ENCODE data around the gene KCNK3.
A peak's percentile ranks its signal among the peaks of the same experiment; 100 is the strongest.
"Not testable (repeated sequence)": the region's sequence is repeated elsewhere in the genome, so short reads cannot be mapped to it uniquely, and the experiment has no call there.

The KCNK3 gene

GRCh38 chr2:26739514-26739913 lies 47.0 kb downstream of the KCNK3 start:
- no peak for ATAC-seq
- Mint-ChIP-seq H3K27me3 (peaks cover 27% of the 10 kb centered on the region), H3K4me1 (peaks cover 10% of the 10 kb centered on the region), H3K27ac (no peak overlapping the region), H3K36me3 (no peaks in the 10 kb centered on the region), H3K4me3 (no peak overlapping the region), H3K9me3 (no peaks in the 10 kb centered on the region)

- Mint-ChIP-seq H3K9me3 (no peaks in the 10 kb centered on the region), H3K27me3 (peaks cover 27% of the 10 kb centered on the region), H3K4me1 (peaks cover 10% of the 10 kb centered on the region), H3K36me3 (no peaks in the 10 kb centered on the region), H3K4me3 (no peak overlapping the region), H3K27ac (no peak overlapping the region)
- no peak for ATAC-seq
Measured at GRCh38 chr2:26740346-26740745, 47.8 kb downstream of the KCNK3 start.

- Mint-ChIP-seq H3K27me3 (peaks cover 27% of the 10 kb centered on the region), H3K36me3 (no peaks in the 10 kb centered on the region), H3K27ac (peak overlapping the region; percentile 6), H3K4me3 (no peak overlapping the region), H3K4me1 (peaks cover 10% of the 10 kb centered on the region), H3K9me3 (no peaks in the 10 kb centered on the region)
- peak; percentile 68 for ATAC-seq
Measured at GRCh38 chr2:26740890-26741302, 48.4 kb downstream of the KCNK3 start.

- ATAC-seq: no peak
- Mint-ChIP-seq H3K27ac (no peak overlapping the region), H3K27me3 (peaks cover 25% of the 10 kb centered on the region), H3K36me3 (no peaks in the 10 kb centered on the region), H3K4me1 (peaks cover 10% of the 10 kb centered on the region), H3K4me3 (no peak overlapping the region), H3K9me3 (no peaks in the 10 kb centered on the region)
Measured at GRCh38 chr2:26742048-26742770, 49.7 kb downstream of the KCNK3 start.

GRCh38 chr2:26743852-26744251 lies 51.3 kb downstream of the KCNK3 start:
- ATAC-seq: no peak
- no peak overlapping the region for H3K27ac Mint-ChIP-seq
- no peak overlapping the region for H3K4me3 Mint-ChIP-seq
- H3K9me3 Mint-ChIP-seq: no peaks in the 10 kb centered on the region
- peaks cover 10% of the 10 kb centered on the region for H3K4me1 Mint-ChIP-seq
- H3K36me3 Mint-ChIP-seq: no peaks in the 10 kb centered on the region
- peaks cover 9% of the 10 kb centered on the region for H3K27me3 Mint-ChIP-seq

GRCh38 chr2:26744953-26745352 lies 52.4 kb downstream of the KCNK3 start:
- ATAC-seq: no peak
- Mint-ChIP-seq H3K27me3 (no peaks in the 10 kb centered on the region), H3K4me1 (peaks cover 12% of the 10 kb centered on the region), H3K4me3 (no peak overlapping the region), H3K9me3 (no peaks in the 10 kb centered on the region), H3K36me3 (no peaks in the 10 kb centered on the region), H3K27ac (no peak overlapping the region)

- H3K27me3 Mint-ChIP-seq: no peaks in the 10 kb centered on the region
- H3K27ac Mint-ChIP-seq: no peak overlapping the region
- H3K36me3 Mint-ChIP-seq: no peaks in the 10 kb centered on the region
- ATAC-seq: peak; percentile 78
- H3K4me1 Mint-ChIP-seq: peaks cover 17% of the 10 kb centered on the region
- no peaks in the 10 kb centered on the region for H3K9me3 Mint-ChIP-seq
- no peak overlapping the region for H3K4me3 Mint-ChIP-seq
Measured at GRCh38 chr2:26745609-26746327, 53.2 kb downstream of the KCNK3 start.

GRCh38 chr2:26746934-26747333 lies 54.4 kb downstream of the KCNK3 start:
- peaks cover 12% of the 10 kb centered on the region for H3K4me1 Mint-ChIP-seq

GRCh38 chr2:26749787-26750420 lies 57.4 kb downstream of the KCNK3 start:
- not testable (repeated sequence) for H3K4me3 Mint-ChIP-seq, H3K27ac Mint-ChIP-seq, H3K27me3 Mint-ChIP-seq, H3K9me3 Mint-ChIP-seq, H3K36me3 Mint-ChIP-seq, ATAC-seq
- H3K4me1 Mint-ChIP-seq: peaks cover 14% of the 10 kb centered on the region

More at GRCh38 chr2:26746934-26747333, 54.4 kb downstream of the KCNK3 start:
- Mint-ChIP-seq H3K36me3 (no peaks in the 10 kb centered on the region), H3K4me3 (no peak overlapping the region), H3K27me3 (no peaks in the 10 kb centered on the region), H3K9me3 (no peaks in the 10 kb centered on the region), H3K27ac (no peak overlapping the region)
- ATAC-seq: no peak

GRCh38 chr2:26750467-26750866 lies 57.9 kb downstream of the KCNK3 start:
- not testable (repeated sequence) for ATAC-seq, H3K4me3 Mint-ChIP-seq, H3K9me3 Mint-ChIP-seq, H3K36me3 Mint-ChIP-seq, H3K27me3 Mint-ChIP-seq, H3K27ac Mint-ChIP-seq
- H3K4me1 Mint-ChIP-seq: peaks cover 19% of the 10 kb centered on the region

- no peak overlapping the region for H3K4me3 Mint-ChIP-seq
- no peaks in the 10 kb centered on the region for H3K36me3 Mint-ChIP-seq
- H3K27ac Mint-ChIP-seq: no peak overlapping the region
- no peak for ATAC-seq
- no peaks in the 10 kb centered on the region for H3K27me3 Mint-ChIP-seq
- H3K9me3 Mint-ChIP-seq: no peaks in the 10 kb centered on the region
- H3K4me1 Mint-ChIP-seq: peaks cover 22% of the 10 kb centered on the region
Measured at GRCh38 chr2:26752656-26753055, 60.1 kb downstream of the KCNK3 start.

GRCh38 chr2:26754539-26754938 lies 62.0 kb downstream of the KCNK3 start:
- H3K27ac Mint-ChIP-seq: no peak overlapping the region
- no peaks in the 10 kb centered on the region for H3K36me3 Mint-ChIP-seq

GRCh38 chr2:26754972-26755670 lies 62.6 kb downstream of the KCNK3 start:
- ATAC-seq: peak; percentile 55
- H3K36me3 Mint-ChIP-seq: no peaks in the 10 kb centered on the region
- H3K4me1 Mint-ChIP-seq: peaks cover 29% of the 10 kb centered on the region
- H3K27ac Mint-ChIP-seq: no peak overlapping the region
- H3K9me3 Mint-ChIP-seq: no peaks in the 10 kb centered on the region
- no peak overlapping the region for H3K4me3 Mint-ChIP-seq
- H3K27me3 Mint-ChIP-seq: no peaks in the 10 kb centered on the region

More at GRCh38 chr2:26754539-26754938, 62.0 kb downstream of the KCNK3 start:
- Mint-ChIP-seq H3K4me3 (no peak overlapping the region), H3K4me1 (peaks cover 32% of the 10 kb centered on the region), H3K9me3 (no peaks in the 10 kb centered on the region), H3K27me3 (no peaks in the 10 kb centered on the region)
- no peak for ATAC-seq

GRCh38 chr2:26756337-26756736 lies 63.8 kb downstream of the KCNK3 start:
- no peak for ATAC-seq
- Mint-ChIP-seq H3K4me3 (no peak overlapping the region), H3K9me3 (no peaks in the 10 kb centered on the region), H3K4me1 (peaks cover 21% of the 10 kb centered on the region), H3K27me3 (no peaks in the 10 kb centered on the region), H3K27ac (no peak overlapping the region), H3K36me3 (no peaks in the 10 kb centered on the region)

Data from stimulated activated memory B cell treated with anti-CD40 and anti-IgM and Interleukin-4, amounts not matched to agents 10 μg/mL and 1 μg/mL and 100 μg/mL, for 72 hours (primary cell).